HepG2 (cell line): Measurements from ENCODE around the gene EEF2. TPM values are rescaled to one million over a fixed set of nuclear protein-coding genes. Genes with fewer than 3 reads are reported as not detected.

Source experiments
- ATF4 ChIP-seq, 2 experiments: fragments of 450-650 bp in 1 of 2; sonication (generic) in 1 of 2; formaldehyde crosslinking; IDR thresholded peaks; 2 replicates each; pipeline versions ENCODE4 v1.5.0 to v1.8.0; 2020 to 2022; ENCODE audit warnings: mild to moderate bottlenecking in 1 of 2, missing genetic modification reagents in 1 of 2
- CAMTA2 ChIP-seq: sonication (generic); formaldehyde crosslinking; IDR thresholded peaks from 2 replicates; pipeline ENCODE4 v1.4.0; 2020; ENCODE audit warnings: mild to moderate bottlenecking, missing genetic modification reagents, borderline replicate concordance
- DDIT3 ChIP-seq: sonication (generic); formaldehyde crosslinking; IDR thresholded peaks from 2 replicates; pipeline ENCODE4 v1.4.0; 2020; ENCODE audit warnings: mild to moderate bottlenecking, missing genetic modification reagents
- FUBP1 ChIP-seq: sonication (generic); formaldehyde crosslinking; IDR thresholded peaks from 2 replicates; pipeline ENCODE4 v1.5.1; 2020; ENCODE audit warnings: missing genetic modification reagents, mild to moderate bottlenecking, borderline replicate concordance
- HOXA3 ChIP-seq: sonication (generic); formaldehyde crosslinking; IDR thresholded peaks from 2 replicates; pipeline ENCODE4 v1.5.0; 2020; ENCODE audit warnings: missing genetic modification reagents
- MED1 ChIP-seq: sonication (generic); formaldehyde crosslinking; IDR thresholded peaks from 2 replicates; pipeline ENCODE4 v1.4.0; 2020; ENCODE audit warnings: missing genetic modification reagents
- RFXAP ChIP-seq: sonication (generic); formaldehyde crosslinking; IDR thresholded peaks from 2 replicates; pipeline ENCODE4 v1.4.0; 2020; ENCODE audit warnings: missing genetic modification reagents, borderline replicate concordance
- SNAPC4 ChIP-seq: sonication (generic); formaldehyde crosslinking; IDR thresholded peaks from 2 replicates; pipeline ENCODE4 v1.4.0; 2020; ENCODE audit warnings: mild to moderate bottlenecking, missing genetic modification reagents
- XBP1 ChIP-seq: sonication (generic); formaldehyde crosslinking; IDR thresholded peaks from 2 replicates; pipeline ENCODE4 v1.5.0; 2020; ENCODE audit warnings: missing genetic modification reagents
- ZKSCAN8 ChIP-seq: IDR thresholded peaks from 2 replicates; pipeline ENCODE4 v1.6.1; 2016; ENCODE audit warnings: borderline replicate concordance, missing genetic modification reagents, missing compliant biosample characterization
- ZNF180 ChIP-seq: sonication (generic); formaldehyde crosslinking; IDR thresholded peaks from 2 replicates; pipeline ENCODE4 v1.4.0; 2020; ENCODE audit warnings: low read depth, missing genetic modification reagents, borderline replicate concordance
- ZNF572 ChIP-seq: sonication (generic); formaldehyde crosslinking; IDR thresholded peaks from 2 replicates; pipeline ENCODE4 v1.5.1; 2020; ENCODE audit warnings: mild to moderate bottlenecking, missing genetic modification reagents
- ZNF646 ChIP-seq: sonication (generic); formaldehyde crosslinking; IDR thresholded peaks from 2 replicates; pipeline ENCODE4 v1.9.0; 2021; ENCODE audit warnings: mild to moderate bottlenecking, missing genetic modification reagents
- polyA plus RNA-seq, 8 experiments: library from polyadenylated mRNA; depleted of rRNA in 3 of 8; stranded (reverse) in 7 of 8; unstranded in 1 of 8; fragments of >200 nt; fragmentation: Illumina TruSeq in 4 of 8; extraction: Trizol in 4 of 8; gene quantifications; 2 replicates each; pipeline versions ENCODE4 v1.2.1 to v1.2.3, GENCODE V29; 2011 to 2016; ENCODE audit warnings: low read depth in 4 of 8, missing spikeins in 1 of 8, mixed read lengths in 1 of 8; ENCODE audit not compliant: insufficient read depth in 1 of 8
- total RNA-seq, 5 experiments: library from RNA; depleted of rRNA; stranded (reverse); fragments of >200 nt; fragmentation: Illumina TruSeq; extraction: Trizol; gene quantifications; 2 replicates each; pipeline ENCODE4 v1.2.3, GENCODE V29; 2016; ENCODE audit warnings: low read depth in 1 of 5

Gene EEF2
- total and polyA plus RNA-seq, 2 of the 13 experiments (the other 11 are each of a cell fraction or from before 2014, with no cell fraction given) = 1,441 to 1,777 TPM

GRCh38 chr19:3984908-3985642 is at the start of gene EEF2 (continued):
- TF ChIP-seq SNAPC4 (CRISPR knock-in tag) (no peak), RFXAP (CRISPR knock-in tag) (peak; percentile 81; the same call in 1 of the 2 replicates), ATF4 (CRISPR knock-in tag; IDR thresholded peaks at IDR 0.05) (peak in 1 of 2 experiments; percentile 88; a peak in 2 of 4 replicates), CAMTA2 (CRISPR knock-in tag) (no peak; the same call in 1 of the 2 replicates), ZNF646 (CRISPR knock-in tag) (no peak), ZNF572 (CRISPR knock-in tag) (no peak), DDIT3 (CRISPR knock-in tag) (no peak), FUBP1 (CRISPR knock-in tag) (no peak), ZNF180 (CRISPR knock-in tag) (no peak), MED1 (CRISPR knock-in tag) (no peak; the same call in 1 of the 2 replicates), ZKSCAN8 (0 out of 2 replicates have a peak, but pooled peaks have one; percentile 17), XBP1 (CRISPR knock-in tag) (peak; percentile 92), HOXA3 (CRISPR knock-in tag) (peak; percentile 93)
